Transverse colon (tissue), 4 donors: ENCODE results near the gene KANSL3. TPM values are rescaled to one million over a fixed set of nuclear protein-coding genes. Genes with fewer than 3 reads are reported as not detected.
A peak's percentile ranks its signal among the peaks of the same experiment; 100 is the strongest.

ENCODE experiments used
- DNase-seq: peaks from one replicate; pipeline ENCODE4 v3.0.0-alpha.2; 2019
- H3K27ac ChIP-seq, 4 donors: fragments of 200-600 bp; sonication (generic); 2 replicates each; pipeline ENCODE4 v1.5.1; 2016 to 2018; ENCODE audit warnings: inconsistent platforms in 4 of 4
- H3K27me3 ChIP-seq: fragments of 200-600 bp; sonication (generic); 2 replicates; pipeline ENCODE4 v1.5.1; 2017; ENCODE audit warnings: inconsistent platforms
- H3K36me3 ChIP-seq, 4 donors: fragments of 200-600 bp; sonication (generic); 2 replicates each; pipeline ENCODE4 v1.5.1; 2017 to 2019; ENCODE audit warnings: inconsistent platforms in 4 of 4
- H3K4me1 ChIP-seq, 4 donors: fragments of 200-600 bp; sonication (generic); 2 replicates each; pipeline ENCODE4 v1.5.1; 2017 to 2020; ENCODE audit warnings: inconsistent platforms in 4 of 4
- H3K4me3 ChIP-seq, 4 donors: fragments of 200-600 bp; sonication (generic); 1 replicate in 1 of 4; 2 replicates in 3 of 4; pipeline versions ENCODE4 v1.5.1 to v1.6.1; 2017 to 2019; ENCODE audit warnings: inconsistent platforms in 4 of 4
- H3K9me3 ChIP-seq, 2 donors: fragments of 200-600 bp; sonication (generic); 2 replicates each; pipeline ENCODE4 v1.5.1; 2017 to 2019; ENCODE audit warnings: inconsistent platforms in 2 of 2
- EP300 ChIP-seq: sonication (generic); formaldehyde crosslinking; IDR thresholded peaks from one replicate; pipeline ENCODE4 v1.6.1; 2017; ENCODE audit warnings: antibody characterized with exemption, low read depth
- POLR2A ChIP-seq: fragments of 450-650 bp; IDR thresholded peaks from one replicate; pipeline ENCODE4 v1.6.1; 2016; ENCODE audit warnings: antibody characterized with exemption, mild to moderate bottlenecking, moderate library complexity
- POLR2AphosphoS5 ChIP-seq, 3 donors: sonication (generic); formaldehyde crosslinking; IDR thresholded peaks; one replicate each; pipeline ENCODE4 v1.6.1; 2016; ENCODE audit warnings: antibody characterized with exemption in 3 of 3
- WGBS, 2 donors: methylation state at CpG; one replicate each; pipeline ENCODE4 v1.1.5; 2018; ENCODE audit warnings: low coverage in 1 of 2; 5-methylcytosine and 5-hydroxymethylcytosine counted together
- in situ Hi-C, 4 donors: fragments of 200-750 bp; cut with MboI; loops; one replicate each; pipeline versions ENCODE4 v1.15.0 to v1.15.1; 2017; ENCODE audit warnings: low sequenced_read_pairs in 3 of 4, low pct_ligation_motif_present in 1 of 4, low pct_unique_long_range_greater_than_20kb in 1 of 4
- intact Hi-C: fragments of 100-400 bp; cut with DNase I; formaldehyde crosslinking; loops from one replicate; pipeline ENCODE4 v1.15.1; 2023; ENCODE audit warnings: low total_unique reads
- total RNA-seq, 4 donors: library from RNA; depleted of rRNA; stranded (reverse); fragments of >200 nt; gene quantifications; one replicate each; pipeline ENCODE4 v1.1.0, GENCODE V29; 2016
- TF ChIP-seq, protein P1 (sequence below), 5 experiments: fragments of 200-600 bp in 3 of 5; fragments of 450-650 bp in 2 of 5; sonication (generic) in 3 of 5; IDR thresholded peaks; 1 replicate in 2 of 5; 2 replicates in 3 of 5; pipeline ENCODE4 v1.5.1; 2016 to 2017; ENCODE audit warnings: antibody characterized with exemption in 5 of 5, inconsistent platforms in 3 of 5, mild to moderate bottlenecking in 2 of 5, moderate library complexity in 1 of 5

KANSL3 gene
- total RNA-seq, 4 donors from 2014 or later = 45.6 to 59.9 (median 53.4) TPM

GRCh38 chr2:96664366-96664925 is 26.3 kb upstream of the KANSL3 start:
- Histone ChIP-seq H3K4me1 (no peaks in the 10 kb centered on the region), H3K9me3 (no peaks in the 10 kb centered on the region), H3K4me3 (no peak overlapping the region), H3K36me3 (no peaks in the 10 kb centered on the region), H3K27me3 (no peaks in the 10 kb centered on the region), H3K27ac (peak overlapping the region in 1 of 4 donors; percentile 1)
- WGBS, 2 donors = 73 to 88% methylated on average over 3 of the region's 3 CpGs
- intact Hi-C loops (no loop called here), in situ Hi-C loops (no loop called here)
- DNase-seq = no peak
- TF ChIP-seq POLR2AphosphoS5 (IDR thresholded peaks at IDR 0.05) = no peak
- TF ChIP-seq, protein P1, sequence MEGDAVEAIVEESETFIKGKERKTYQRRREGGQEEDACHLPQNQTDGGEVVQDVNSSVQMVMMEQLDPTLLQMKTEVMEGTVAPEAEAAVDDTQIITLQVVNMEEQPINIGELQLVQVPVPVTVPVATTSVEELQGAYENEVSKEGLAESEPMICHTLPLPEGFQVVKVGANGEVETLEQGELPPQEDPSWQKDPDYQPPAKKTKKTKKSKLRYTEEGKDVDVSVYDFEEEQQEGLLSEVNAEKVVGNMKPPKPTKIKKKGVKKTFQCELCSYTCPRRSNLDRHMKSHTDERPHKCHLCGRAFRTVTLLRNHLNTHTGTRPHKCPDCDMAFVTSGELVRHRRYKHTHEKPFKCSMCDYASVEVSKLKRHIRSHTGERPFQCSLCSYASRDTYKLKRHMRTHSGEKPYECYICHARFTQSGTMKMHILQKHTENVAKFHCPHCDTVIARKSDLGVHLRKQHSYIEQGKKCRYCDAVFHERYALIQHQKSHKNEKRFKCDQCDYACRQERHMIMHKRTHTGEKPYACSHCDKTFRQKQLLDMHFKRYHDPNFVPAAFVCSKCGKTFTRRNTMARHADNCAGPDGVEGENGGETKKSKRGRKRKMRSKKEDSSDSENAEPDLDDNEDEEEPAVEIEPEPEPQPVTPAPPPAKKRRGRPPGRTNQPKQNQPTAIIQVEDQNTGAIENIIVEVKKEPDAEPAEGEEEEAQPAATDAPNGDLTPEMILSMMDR (IDR thresholded peaks at IDR 0.05) = no peak
- TF ChIP-seq EP300 = no peak
- no peak for TF ChIP-seq POLR2A

DNA sequence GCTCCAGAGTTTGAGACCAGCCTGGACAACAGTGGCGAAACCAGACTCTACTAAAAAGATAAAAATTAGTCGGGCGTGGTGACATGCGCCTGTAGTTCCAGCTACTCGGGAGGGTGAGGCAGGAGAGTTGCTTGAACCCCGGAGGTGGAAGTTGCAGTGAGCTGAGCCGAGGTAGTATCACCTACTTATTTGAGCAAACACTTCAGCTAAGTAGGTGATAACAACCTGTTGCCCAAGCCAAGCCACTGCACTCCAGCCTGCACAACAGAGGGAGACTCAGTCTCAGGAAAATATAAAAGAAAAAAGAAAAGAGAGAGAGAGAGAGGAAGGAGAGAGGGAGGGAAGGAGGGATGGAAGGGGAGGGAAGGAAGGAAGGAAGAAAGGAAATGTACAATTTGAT is 25.7 kb upstream of the KANSL3 start:
- no peaks in the 10 kb centered on the region for H3K9me3 ChIP-seq
- H3K4me1 ChIP-seq = no peaks in the 10 kb centered on the region
- H3K4me3 ChIP-seq = no peak overlapping the region
- TF ChIP-seq, protein P1 (IDR thresholded peaks at IDR 0.05) = no peak
- no peak for TF ChIP-seq POLR2AphosphoS5 (IDR thresholded peaks at IDR 0.05)
- no peak for DNase-seq
- H3K27ac ChIP-seq = no peak overlapping the region
- in situ Hi-C loops = no loop called here
- intact Hi-C loops = no loop called here
- no peaks in the 10 kb centered on the region for H3K27me3 ChIP-seq
- H3K36me3 ChIP-seq = no peaks in the 10 kb centered on the region
- 82% methylated on average over 7 of the region's 7 CpGs; no CpG with 5 or more reads in 1 of the 2 donors for WGBS, 2 donors

GRCh38 chr2:96663177-96663576 is 25.1 kb upstream of the KANSL3 start:
- Histone ChIP-seq H3K9me3 (no peaks in the 10 kb centered on the region), H3K4me1 (no peaks in the 10 kb centered on the region), H3K36me3 (no peaks in the 10 kb centered on the region), H3K4me3 (no peak overlapping the region), H3K27ac (no peak overlapping the region), H3K27me3 (no peaks in the 10 kb centered on the region)
- intact Hi-C loops = no loop called here
- in situ Hi-C loops = no loop called here
- no peak for TF ChIP-seq EP300
- TF ChIP-seq POLR2A = no peak
- no peak for TF ChIP-seq POLR2AphosphoS5 (IDR thresholded peaks at IDR 0.05)
- TF ChIP-seq, protein P1 (IDR thresholded peaks at IDR 0.05) = no peak
- WGBS, 2 donors = 72 to 79% methylated on average over 2 to 5 of the region's 5 CpGs
- DNase-seq = no peak

- 84 to 93% methylated on average over 7 to 9 of the region's 9 CpGs for WGBS, 2 donors
- Histone ChIP-seq H3K27me3 (no peaks in the 10 kb centered on the region), H3K36me3 (no peaks in the 10 kb centered on the region), H3K4me1 (no peaks in the 10 kb centered on the region), H3K4me3 (no peak overlapping the region), H3K27ac (no peak overlapping the region), H3K9me3 (no peaks in the 10 kb centered on the region)
- in situ Hi-C loops (no loop called here), intact Hi-C loops (no loop called here)
- TF ChIP-seq POLR2AphosphoS5 (IDR thresholded peaks at IDR 0.05) (no peak), EP300 (no peak), POLR2A (no peak)
- TF ChIP-seq, protein P1 (IDR thresholded peaks at IDR 0.05) = no peak
- no peak for DNase-seq
These were observed 24.2 kb upstream of the KANSL3 start for GRCh38 chr2:96662360-96662759.
